OCI-LY3 (cell line): ENCODE results near the gene SLC4A5.

ENCODE experiments used
- H2AFZ ChIP-seq: fragments of 200-600, 300-600 bp; shearing (Covaris generic); 2 replicates; pipeline ENCODE4 v1.6.0; 2014; ENCODE audit warnings: antibody characterized with exemption, low read depth, low read length
- H3K27ac ChIP-seq: fragments of 200-600, 300-600 bp; sonication (generic); 2 replicates; pipeline ENCODE4 v1.5.1; 2014; ENCODE audit warnings: mild to moderate bottlenecking, low read length, moderate library complexity, mixed read lengths
- H3K27me3 ChIP-seq: fragments of 200-600, 300-600 bp; sonication (generic); 2 replicates; pipeline ENCODE4 v1.6.1; 2014; ENCODE audit warnings: low read depth, low read length, mixed read lengths
- H3K36me3 ChIP-seq: fragments of 200-600, 300-600 bp; sonication (generic); replicated peaks from 2 replicates; pipeline ENCODE3; 2014; ENCODE audit warnings: low read depth, low read length, mixed read lengths
- H3K4me1 ChIP-seq: fragments of 300-600, 200-600 bp; sonication (generic); 2 replicates; pipeline ENCODE4 v1.6.1; 2014; ENCODE audit warnings: low read length, mixed read lengths
- H3K4me2 ChIP-seq: fragments of 200-600, 300-600 bp; sonication (generic); 2 replicates; pipeline ENCODE4 v1.6.1; 2014; ENCODE audit warnings: low read length, mixed read lengths
- H3K4me3 ChIP-seq: fragments of 300-600, 200-600 bp; sonication (generic); 2 replicates; pipeline ENCODE4 v1.5.1; 2014; ENCODE audit warnings: antibody characterized with exemption, mild to moderate bottlenecking, low read length, moderate library complexity
- H3K79me2 ChIP-seq: fragments of 300-600, 200-600 bp; shearing (Covaris generic); 2 replicates; pipeline ENCODE4 v1.6.1; 2014; ENCODE audit warnings: mild to moderate bottlenecking, low read length, mixed read lengths
- H3K9ac ChIP-seq: fragments of 300-600, 200-600 bp; shearing (Covaris generic); 2 replicates; pipeline ENCODE4 v1.6.0; 2014; ENCODE audit warnings: mild to moderate bottlenecking, low read length, moderate library complexity
- H3K9me3 ChIP-seq: fragments of 200-600, 300-600 bp; shearing (Covaris generic); 2 replicates; pipeline ENCODE4 v1.6.1; 2014; ENCODE audit warnings: low read length, mixed read lengths; ENCODE audit not compliant: insufficient read depth
- H4K20me1 ChIP-seq: fragments of 200-600, 300-600 bp; sonication (generic); 2 replicates; pipeline ENCODE4 v1.6.1; 2016; ENCODE audit warnings: low read length, mixed read lengths; ENCODE audit not compliant: insufficient read depth
- CTCF ChIP-seq: fragments of 200-600, 300-600 bp; sonication (generic); IDR thresholded peaks from 2 replicates; pipeline ENCODE4 v1.5.1; 2014; ENCODE audit warnings: antibody characterized with exemption, low read length, low read depth
- EZH2phosphoT487 ChIP-seq: fragments of 200-600 bp; shearing (Covaris generic); IDR thresholded peaks from 2 replicates; pipeline ENCODE4 v1.6.1; 2018; ENCODE audit warnings: antibody characterized with exemption, mixed run types, low read depth

The SLC4A5 gene

GRCh38 chr2:74327627-74328026 is 15.6 kb downstream of the SLC4A5 start:
- Histone ChIP-seq H3K27ac (no peak overlapping the region), H3K27me3 (no peaks in the 10 kb centered on the region), H3K36me3 (no peaks in the 10 kb centered on the region), H3K4me1 (no peaks in the 10 kb centered on the region), H2AFZ (no peak overlapping the region), H3K9ac (no peak overlapping the region), H3K4me3 (no peak overlapping the region), H4K20me1 (no peaks in the 10 kb centered on the region), H3K79me2 (no peaks in the 10 kb centered on the region), H3K4me2 (no peak overlapping the region), H3K9me3 (no peaks in the 10 kb centered on the region)
- TF ChIP-seq EZH2phosphoT487 (no peak), CTCF (no peak)

GRCh38 chr2:74327199-74327598 is 16.0 kb downstream of the SLC4A5 start:
- H3K4me2 ChIP-seq: no peak overlapping the region
- no peak overlapping the region for H3K4me3 ChIP-seq
- no peak for TF ChIP-seq EZH2phosphoT487
- peak; percentile 38 for TF ChIP-seq CTCF
- no peaks in the 10 kb centered on the region for H3K27me3 ChIP-seq
- H3K9me3 ChIP-seq: no peaks in the 10 kb centered on the region
- no peak overlapping the region for H3K27ac ChIP-seq
- no peaks in the 10 kb centered on the region for H3K4me1 ChIP-seq
- H2AFZ ChIP-seq: no peak overlapping the region
- H3K36me3 ChIP-seq: no peaks in the 10 kb centered on the region
- H3K9ac ChIP-seq: no peak overlapping the region
- H3K79me2 ChIP-seq: no peaks in the 10 kb centered on the region
- no peaks in the 10 kb centered on the region for H4K20me1 ChIP-seq

GRCh38 chr2:74325815-74326214 is 17.4 kb downstream of the SLC4A5 start:
- no peak for TF ChIP-seq EZH2phosphoT487
- TF ChIP-seq CTCF: no peak
- no peaks in the 10 kb centered on the region for H3K27me3 ChIP-seq
- no peak overlapping the region for H2AFZ ChIP-seq
- H4K20me1 ChIP-seq: no peaks in the 10 kb centered on the region
- H3K36me3 ChIP-seq: no peaks in the 10 kb centered on the region
- H3K79me2 ChIP-seq: no peaks in the 10 kb centered on the region
- H3K9me3 ChIP-seq: no peaks in the 10 kb centered on the region
- H3K27ac ChIP-seq: no peak overlapping the region
- no peak overlapping the region for H3K4me3 ChIP-seq
- no peak overlapping the region for H3K9ac ChIP-seq
- no peak overlapping the region for H3K4me2 ChIP-seq
- no peaks in the 10 kb centered on the region for H3K4me1 ChIP-seq

GRCh38 chr2:74321737-74322136 is 21.5 kb downstream of the SLC4A5 start:
- Histone ChIP-seq H3K4me2 (no peak overlapping the region), H3K27ac (no peak overlapping the region), H3K4me3 (no peak overlapping the region), H3K36me3 (no peaks in the 10 kb centered on the region), H3K9ac (no peak overlapping the region), H2AFZ (no peak overlapping the region), H3K4me1 (peaks cover 4% of the 10 kb centered on the region), H3K27me3 (no peaks in the 10 kb centered on the region), H3K79me2 (no peaks in the 10 kb centered on the region), H3K9me3 (no peaks in the 10 kb centered on the region), H4K20me1 (no peaks in the 10 kb centered on the region)
- TF ChIP-seq CTCF: no peak
- TF ChIP-seq EZH2phosphoT487: no peak
